Testis (tissue), 3 donors: ENCODE data around the gene TMEM201. TPM values are rescaled to one million over a fixed set of nuclear protein-coding genes. Genes with fewer than 3 reads are reported as not detected.
"Not testable (repeated sequence)": the region's sequence is repeated elsewhere in the genome, so short reads cannot be mapped to it uniquely, and the experiment has no call there.

Experiments used
- DNase-seq: peaks from one replicate; pipeline ENCODE4 v3.0.0-alpha.2; 2019
- H3K27ac ChIP-seq, 2 donors: fragments of 200-600 bp; sonication (generic); one replicate each; pipeline ENCODE4 v1.5.1; 2019
- H3K27me3 ChIP-seq: fragments of 200-600 bp; sonication (generic); one replicate; pipeline ENCODE4 v1.5.1; 2019
- H3K36me3 ChIP-seq: fragments of 200-600 bp; sonication (generic); one replicate; pipeline ENCODE4 v1.5.1; 2017; ENCODE audit warnings: low read depth; ENCODE audit errors: missing control alignments
- H3K4me1 ChIP-seq: fragments of 200-600 bp; sonication (generic); one replicate; pipeline ENCODE4 v1.5.1; 2019
- H3K4me3 ChIP-seq, 2 donors: fragments of 200-600 bp; sonication (generic); one replicate each; pipeline ENCODE4 v1.5.1; 2017 to 2019
- H3K9me3 ChIP-seq: fragments of 200-600 bp; sonication (generic); one replicate; pipeline ENCODE4 v1.5.1; 2017
- CTCF ChIP-seq, 3 experiments: fragments of 450-650 bp in 2 of 3; fragments of 200-600 bp in 1 of 3; sonication (generic) in 1 of 3; IDR thresholded peaks; one replicate each; pipeline ENCODE4 v1.5.1; 2016 to 2019; ENCODE audit warnings: antibody characterized with exemption in 3 of 3, mild to moderate bottlenecking in 2 of 3, moderate library complexity in 1 of 3
- POLR2A ChIP-seq: fragments of 450-650 bp; IDR thresholded peaks from one replicate; pipeline ENCODE4 v1.6.1; 2017; ENCODE audit warnings: antibody characterized with exemption, mild to moderate bottlenecking, moderate library complexity
- WGBS, 2 donors: methylation state at CpG; one replicate each; pipeline ENCODE4 v1.1.5; 2018; 5-methylcytosine and 5-hydroxymethylcytosine counted together
- intact Hi-C: fragments of 100-400 bp; cut with DNase I; formaldehyde crosslinking; loops from one replicate; pipeline ENCODE4 v1.15.1; 2023; ENCODE audit warnings: low total_unique reads
- polyA plus RNA-seq: library from polyadenylated mRNA; stranded (reverse); fragments of 350-450 nt; fragmentation: Illumina TruSeq; extraction: RNeasy Lipid Tissue Mini Kit (QIAGEN cat#74804); gene quantifications from one replicate; pipeline ENCODE4 v1.2.3, GENCODE V29; 2014; ENCODE audit warnings: low read depth, low replicate concordance; ENCODE audit not compliant: insufficient read depth
- total RNA-seq, 2 donors: library from RNA; depleted of rRNA; stranded (reverse); fragments of >200 nt; gene quantifications; one replicate each; pipeline ENCODE4 v1.2.3, GENCODE V29; 2016

The TMEM201 gene
- total and polyA plus RNA-seq, 3 donors from 2014 or later = 26.6 to 36.2 (median 35.8) TPM

- Histone ChIP-seq H3K27ac (no peak overlapping the region), H3K4me3 (no peak overlapping the region), H3K9me3 (no peaks in the 10 kb centered on the region), H3K4me1 (no peaks in the 10 kb centered on the region), H3K36me3 (no peaks in the 10 kb centered on the region), H3K27me3 (no peaks in the 10 kb centered on the region)
- intact Hi-C loops = no loop called here
- no peak for TF ChIP-seq POLR2A
- no peak for TF ChIP-seq CTCF (IDR thresholded peaks at IDR 0.05)
- 64 to 84% methylated on average over 5 of the region's 5 CpGs for WGBS, 2 donors
- DNase-seq = no peak
These were observed 31.1 kb upstream of the TMEM201 start for GRCh38 chr1:9557624-9558023.

GRCh38 chr1:9558271-9558945 lies 30.3 kb upstream of the TMEM201 start:
- H3K27me3 ChIP-seq = no peaks in the 10 kb centered on the region
- no peaks in the 10 kb centered on the region for H3K9me3 ChIP-seq
- 81 to 90% methylated on average over 6 of the region's 6 CpGs for WGBS, 2 donors
- no peak overlapping the region for H3K4me3 ChIP-seq
- intact Hi-C loops = no loop called here
- H3K36me3 ChIP-seq = no peaks in the 10 kb centered on the region
- no peaks in the 10 kb centered on the region for H3K4me1 ChIP-seq
- no peak for DNase-seq
- no peak overlapping the region for H3K27ac ChIP-seq
- TF ChIP-seq POLR2A (no peak), CTCF (IDR thresholded peaks at IDR 0.05) (no peak)

- no peak overlapping the region for H3K27ac ChIP-seq
These were observed 29.7 kb upstream of the TMEM201 start for GRCh38 chr1:9558946-9559545.

GRCh38 chr1:9559673-9560072 lies 29.0 kb upstream of the TMEM201 start:
- Histone ChIP-seq H3K9me3 (no peaks in the 10 kb centered on the region), H3K27me3 (no peaks in the 10 kb centered on the region), H3K4me1 (no peaks in the 10 kb centered on the region), H3K27ac (no peak overlapping the region), H3K36me3 (no peaks in the 10 kb centered on the region), H3K4me3 (no peak overlapping the region)
- WGBS, 2 donors = 89 to 90% methylated on average over 5 of the region's 5 CpGs
- intact Hi-C loops = no loop called here
- TF ChIP-seq POLR2A (no peak), CTCF (IDR thresholded peaks at IDR 0.05) (no peak)
- no peak for DNase-seq

More at GRCh38 chr1:9558946-9559545, 29.7 kb upstream of the TMEM201 start:
- H3K27me3 ChIP-seq = no peaks in the 10 kb centered on the region
- no peak overlapping the region for H3K4me3 ChIP-seq
- intact Hi-C loops = no loop called here
- no peak for TF ChIP-seq CTCF (IDR thresholded peaks at IDR 0.05)
- TF ChIP-seq POLR2A = no peak
- no peaks in the 10 kb centered on the region for H3K36me3 ChIP-seq
- WGBS, 2 donors = 85 to 87% methylated on average over 11 of the region's 11 CpGs
- no peaks in the 10 kb centered on the region for H3K9me3 ChIP-seq
- DNase-seq = no peak
- no peaks in the 10 kb centered on the region for H3K4me1 ChIP-seq

- intact Hi-C loops, H3K27me3 ChIP-seq, H3K4me3 ChIP-seq: not testable (repeated sequence)
These were observed 28.6 kb upstream of the TMEM201 start for GRCh38 chr1:9560090-9560489.

More at GRCh38 chr1:9560090-9560489, 28.6 kb upstream of the TMEM201 start:
- 91 to 92% methylated on average over 17 of the region's 17 CpGs for WGBS, 2 donors
- H3K36me3 ChIP-seq, H3K27ac ChIP-seq, H3K9me3 ChIP-seq, DNase-seq, H3K4me1 ChIP-seq: not testable (repeated sequence)
